GM15510 (cell line): Measurements from ENCODE around the gene SERP2.

ENCODE experiments used
- POLR2A ChIP-seq: IDR thresholded peaks from 3 replicates; pipeline ENCODE4 v1.6.1; 2011; ENCODE audit warnings: borderline replicate concordance; ENCODE audit not compliant: insufficient read length; ENCODE audit errors: extremely low read depth

Gene SERP2

GRCh38 chr13:44394658-44395057, 21.0 kb downstream of the SERP2 start:
- TF ChIP-seq POLR2A, result no peak

GRCh38 chr13:44395976-44396694, 22.5 kb downstream of the SERP2 start:
- TF ChIP-seq POLR2A, result no peak

GRCh38 chr13:44396701-44397580, 23.3 kb downstream of the SERP2 start:
- TF ChIP-seq POLR2A, result no peak

- TF ChIP-seq POLR2A, result no peak
These were observed 24.2 kb downstream of the SERP2 start for GRCh38 chr13:44397766-44398223.

GRCh38 chr13:44398606-44399005, 25.0 kb downstream of the SERP2 start:
- no peak for TF ChIP-seq POLR2A

DNA sequence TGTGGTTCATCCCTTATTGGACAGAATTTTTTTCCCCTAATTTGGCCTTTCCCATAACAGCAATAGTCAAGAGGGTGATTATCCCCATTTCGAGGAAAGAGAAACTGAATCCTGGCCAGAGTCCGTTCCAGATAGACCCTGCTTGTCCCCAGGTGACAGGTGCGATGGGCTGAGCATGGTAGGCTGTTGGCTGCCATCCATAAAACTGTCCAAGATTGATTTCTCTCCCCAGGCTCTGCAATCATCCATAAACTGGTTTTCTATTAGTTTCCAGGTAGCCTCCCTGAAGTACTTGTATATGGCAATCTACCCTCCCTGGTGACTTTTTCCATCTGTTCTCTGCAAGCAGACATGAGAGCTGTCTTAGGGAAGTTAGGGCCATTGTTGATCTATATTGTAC, 25.4 kb downstream of the SERP2 start:
- no peak for TF ChIP-seq POLR2A

DNA sequence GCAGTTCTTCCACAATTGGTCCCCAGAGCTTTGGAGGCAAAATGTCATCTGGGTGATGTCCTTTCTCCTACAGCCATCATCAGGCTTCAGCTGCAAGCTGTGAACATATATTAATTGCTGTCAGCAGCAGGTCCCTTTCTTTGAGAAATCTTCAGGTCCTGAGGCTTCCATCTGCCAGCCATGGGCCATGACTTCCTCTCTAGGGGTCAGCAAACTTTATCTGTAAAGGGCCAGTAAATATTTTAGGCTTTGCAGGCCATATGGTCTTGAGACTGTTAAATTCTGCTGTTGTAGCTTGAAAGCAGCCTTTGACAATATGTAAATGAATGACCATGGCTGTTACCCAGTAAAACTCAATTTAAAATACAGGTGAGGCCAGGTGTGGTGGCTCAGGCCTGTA, 27.1 kb downstream of the SERP2 start:
- no peak for TF ChIP-seq POLR2A

DNA sequence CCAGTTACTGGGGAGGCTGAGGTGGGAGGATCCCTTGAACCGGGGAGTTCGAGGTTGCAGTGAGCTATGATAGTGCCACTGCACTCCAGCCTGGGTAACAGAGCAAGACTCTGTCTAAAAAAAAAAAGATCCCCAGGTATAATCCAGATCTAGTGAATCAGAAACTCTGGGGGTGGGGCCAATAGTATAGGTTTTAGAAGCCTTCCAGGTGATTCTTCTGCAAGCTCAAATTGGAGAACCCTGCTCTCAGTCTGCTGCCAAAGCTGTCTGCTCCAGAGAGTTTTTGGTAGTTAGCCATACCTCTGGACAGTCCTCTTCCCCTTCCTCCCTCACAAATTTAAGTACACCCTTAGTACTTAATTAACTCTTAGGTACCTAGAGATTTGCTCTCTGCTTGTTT, 28.0 kb downstream of the SERP2 start:
- TF ChIP-seq POLR2A, result no peak

DNA sequence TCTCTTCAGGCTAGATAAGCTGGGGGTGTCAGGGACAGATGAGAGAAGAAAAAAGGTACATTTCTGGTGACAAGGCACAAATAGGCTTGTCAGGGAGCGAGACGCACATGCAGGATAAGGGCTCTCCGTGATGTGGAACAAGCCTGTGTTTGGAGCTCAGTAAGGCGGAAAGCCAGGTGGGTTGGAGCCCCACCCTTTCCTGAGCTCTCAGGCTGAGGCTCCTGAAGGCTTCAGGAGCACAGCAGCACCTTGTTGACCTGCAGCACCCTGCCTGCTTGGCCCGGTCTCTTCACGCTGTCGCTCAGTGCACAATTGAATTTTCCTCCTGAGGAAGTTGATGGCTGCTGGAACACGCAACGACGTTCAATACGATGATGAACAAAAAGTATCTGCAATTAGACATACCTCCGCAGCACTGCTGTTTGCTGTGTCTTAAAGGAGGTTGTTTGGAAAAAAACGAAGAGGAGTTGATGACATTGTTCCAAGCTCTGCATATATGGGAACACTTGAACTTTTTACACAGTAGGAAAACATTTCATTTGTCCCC, 29.3 kb downstream of the SERP2 start:
- TF ChIP-seq POLR2A, result no peak

- no peak for TF ChIP-seq POLR2A
These were observed 29.9 kb downstream of the SERP2 start for GRCh38 chr13:44403461-44404056.

- TF ChIP-seq POLR2A, result no peak
These were observed 30.9 kb downstream of the SERP2 start for GRCh38 chr13:44404261-44405132.

DNA sequence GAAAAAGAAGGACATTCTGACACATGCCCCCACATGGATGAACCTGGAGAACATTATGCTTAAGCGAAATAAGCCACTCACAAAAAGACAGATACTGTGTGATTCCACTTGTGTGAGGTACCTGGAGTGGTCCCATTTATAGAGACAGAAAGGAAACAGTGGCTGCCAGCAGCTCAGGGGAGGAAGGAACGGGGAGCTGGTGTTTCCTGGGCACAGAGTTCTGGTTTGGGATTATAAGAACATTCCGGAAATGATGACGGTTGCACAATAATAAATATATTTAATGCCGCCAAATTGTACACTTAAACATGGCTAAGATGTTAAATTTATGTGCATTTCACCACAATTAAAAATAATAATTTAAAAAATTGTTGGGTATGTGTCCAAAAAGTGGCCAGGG, 33.0 kb downstream of the SERP2 start:
- TF ChIP-seq POLR2A, result no peak

GRCh38 chr13:44407379-44407778, 33.8 kb downstream of the SERP2 start:
- TF ChIP-seq POLR2A, result no peak

DNA sequence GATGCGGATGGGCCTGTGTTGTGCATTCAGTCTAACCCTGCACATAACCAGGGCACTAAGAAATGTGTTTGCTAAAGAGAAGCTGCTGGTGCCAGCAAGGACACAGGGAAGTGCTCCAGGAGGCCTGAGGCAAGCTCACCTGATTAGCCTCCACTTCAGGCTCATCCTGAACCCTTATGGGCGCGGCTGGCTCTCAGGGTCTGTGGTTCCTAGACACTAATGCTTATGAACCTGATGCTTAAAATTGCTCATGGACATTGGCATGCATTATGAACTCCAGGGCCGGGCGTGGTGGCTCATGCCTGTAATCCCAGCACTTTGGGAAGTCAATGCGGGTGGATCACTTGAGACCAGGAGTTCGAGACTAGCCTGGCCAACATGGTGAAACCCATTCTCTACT, 34.3 kb downstream of the SERP2 start:
- no peak for TF ChIP-seq POLR2A
